Neural progenitor cell (in vitro differentiated cells): Measurements from ENCODE around the gene KRT80. TPM values are rescaled to one million over a fixed set of nuclear protein-coding genes. Genes with fewer than 3 reads are reported as not detected.
A peak's percentile ranks its signal among the peaks of the same experiment; 100 is the strongest.

ENCODE experiments used
- DNase-seq: peaks from one replicate; pipeline ENCODE4 v3.0.0-alpha.2; 2016; ENCODE audit warnings: low spot score
- H2AFZ ChIP-seq: fragments of 200-600 bp; sonication (generic); replicated peaks from 2 replicates; pipeline ENCODE4 v1.6.1; 2016; ENCODE audit warnings: antibody characterized with exemption
- H3F3A ChIP-seq: fragments of 200-600 bp; sonication (generic); 2 replicates; pipeline ENCODE4 v1.6.1; 2016; ENCODE audit warnings: antibody characterized with exemption, low read depth
- H3K27ac ChIP-seq: fragments of 200-600 bp; sonication (generic); 2 replicates; pipeline ENCODE4 v1.5.1; 2016; ENCODE audit warnings: mild to moderate bottlenecking
- H3K27me3 ChIP-seq: fragments of 200-600 bp; sonication (generic); 2 replicates; pipeline ENCODE4 v1.6.1; 2016; ENCODE audit warnings: mild to moderate bottlenecking, moderate library complexity
- H3K36me3 ChIP-seq: fragments of 200-600 bp; sonication (generic); 2 replicates; pipeline ENCODE4 v1.5.1; 2016
- H3K4me1 ChIP-seq: fragments of 200-600 bp; sonication (generic); 2 replicates; pipeline ENCODE4 v1.6.1; 2016; ENCODE audit warnings: mixed run types
- H3K4me2 ChIP-seq: fragments of 200-600 bp; sonication (generic); 2 replicates; pipeline ENCODE4 v1.6.1; 2016
- H3K4me3 ChIP-seq: fragments of 200-600 bp; sonication (generic); 2 replicates; pipeline ENCODE4 v1.5.1; 2016
- H3K79me2 ChIP-seq: fragments of 200-600 bp; sonication (generic); 2 replicates; pipeline ENCODE4 v1.6.1; 2016; ENCODE audit warnings: low read depth
- H3K9ac ChIP-seq: fragments of 200-600 bp; sonication (generic); 2 replicates; pipeline ENCODE4 v1.6.1; 2016
- H3K9me3 ChIP-seq: fragments of 200-600 bp; sonication (generic); 2 replicates; pipeline ENCODE4 v1.5.1; 2016; ENCODE audit warnings: low read depth
- H4K20me1 ChIP-seq: fragments of 200-600 bp; sonication (generic); 2 replicates; pipeline ENCODE4 v1.6.1; 2016; ENCODE audit warnings: low read depth
- H3K27ac Mint-ChIP-seq: 3 replicates; pipeline ENCODE4 v1.8.0; 2021; ENCODE audit warnings: mixed read lengths
- H3K27me3 Mint-ChIP-seq: 2 replicates; pipeline ENCODE4 v1.8.0; 2022; ENCODE audit warnings: low read depth, mild to moderate bottlenecking, inconsistent platforms, moderate library complexity, mixed read lengths; ENCODE audit not compliant: insufficient read depth
- H3K36me3 Mint-ChIP-seq: 3 replicates; pipeline ENCODE4 v1.8.0; 2021; ENCODE audit warnings: mixed read lengths
- H3K4me1 Mint-ChIP-seq: 3 replicates; pipeline ENCODE4 v1.8.0; 2021; ENCODE audit warnings: mixed read lengths
- H3K4me3 Mint-ChIP-seq: 3 replicates; pipeline ENCODE4 v1.8.0; 2021; ENCODE audit warnings: mild to moderate bottlenecking, moderate library complexity, mixed read lengths
- H3K9me3 Mint-ChIP-seq: 3 replicates; pipeline ENCODE4 v1.8.0; 2020; ENCODE audit warnings: mixed read lengths
- EZH2 ChIP-seq: fragments of 200-600 bp; sonication (generic); IDR thresholded peaks from 2 replicates; pipeline ENCODE4 v1.6.1; 2017; ENCODE audit warnings: antibody characterized with exemption, mild to moderate bottlenecking, moderate library complexity
- EZH2phosphoT487 ChIP-seq: fragments of 200-600 bp; sonication (generic); IDR thresholded peaks from 2 replicates; pipeline ENCODE4 v1.6.1; 2017; ENCODE audit warnings: antibody characterized with exemption
- total RNA-seq: library from RNA; depleted of rRNA; stranded (reverse); fragments of >200 nt; gene quantifications from 2 replicates; pipeline ENCODE4 v1.2.3, GENCODE V29; 2015; ENCODE audit warnings: low replicate concordance
- TF ChIP-seq, protein P1 (sequence below): fragments of 200-600 bp; sonication (generic); IDR thresholded peaks from 2 replicates; pipeline ENCODE4 v1.5.1; 2017; ENCODE audit warnings: antibody characterized with exemption, mild to moderate bottlenecking

Gene KRT80
- total RNA-seq, 1 donor from 2014 or later: not detected

DNA sequence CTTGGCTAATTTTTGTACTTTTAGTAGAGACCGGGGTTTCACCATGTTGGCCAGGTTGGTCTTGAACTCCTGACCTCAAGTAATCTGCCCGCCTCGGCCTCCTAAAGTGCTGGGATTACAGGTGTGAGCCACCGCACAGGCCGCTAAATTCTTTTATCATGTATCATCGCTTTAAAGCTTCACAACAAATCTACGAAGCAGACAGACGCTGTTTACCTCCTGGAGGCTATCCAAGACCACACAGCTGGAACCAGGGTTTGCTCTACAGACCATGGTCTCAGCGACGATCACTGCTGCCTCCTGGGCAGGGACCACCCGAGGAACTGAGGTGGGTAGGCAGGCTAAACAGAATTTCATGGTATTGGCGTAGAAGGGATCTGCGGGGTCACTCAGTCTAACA is 27.2 kb downstream of the KRT80 start:
- Histone ChIP-seq H3K27me3 (no peaks in the 10 kb centered on the region), H3K79me2 (no peaks in the 10 kb centered on the region), H4K20me1 (no peaks in the 10 kb centered on the region), H3K9ac (no peak overlapping the region), H2AFZ (no peak overlapping the region), H3K4me2 (no peak overlapping the region), H3K27ac (no peak overlapping the region), H3K4me3 (no peak overlapping the region), H3K36me3 (no peaks in the 10 kb centered on the region), H3K4me1 (no peaks in the 10 kb centered on the region), H3F3A (peaks cover 6% of the 10 kb centered on the region), H3K9me3 (no peaks in the 10 kb centered on the region)
- no peak for TF ChIP-seq EZH2phosphoT487
- no peak for TF ChIP-seq EZH2
- TF ChIP-seq, protein P1, sequence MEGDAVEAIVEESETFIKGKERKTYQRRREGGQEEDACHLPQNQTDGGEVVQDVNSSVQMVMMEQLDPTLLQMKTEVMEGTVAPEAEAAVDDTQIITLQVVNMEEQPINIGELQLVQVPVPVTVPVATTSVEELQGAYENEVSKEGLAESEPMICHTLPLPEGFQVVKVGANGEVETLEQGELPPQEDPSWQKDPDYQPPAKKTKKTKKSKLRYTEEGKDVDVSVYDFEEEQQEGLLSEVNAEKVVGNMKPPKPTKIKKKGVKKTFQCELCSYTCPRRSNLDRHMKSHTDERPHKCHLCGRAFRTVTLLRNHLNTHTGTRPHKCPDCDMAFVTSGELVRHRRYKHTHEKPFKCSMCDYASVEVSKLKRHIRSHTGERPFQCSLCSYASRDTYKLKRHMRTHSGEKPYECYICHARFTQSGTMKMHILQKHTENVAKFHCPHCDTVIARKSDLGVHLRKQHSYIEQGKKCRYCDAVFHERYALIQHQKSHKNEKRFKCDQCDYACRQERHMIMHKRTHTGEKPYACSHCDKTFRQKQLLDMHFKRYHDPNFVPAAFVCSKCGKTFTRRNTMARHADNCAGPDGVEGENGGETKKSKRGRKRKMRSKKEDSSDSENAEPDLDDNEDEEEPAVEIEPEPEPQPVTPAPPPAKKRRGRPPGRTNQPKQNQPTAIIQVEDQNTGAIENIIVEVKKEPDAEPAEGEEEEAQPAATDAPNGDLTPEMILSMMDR: no peak
- Mint-ChIP-seq H3K36me3 (no peaks in the 10 kb centered on the region), H3K4me1 (peaks cover 21% of the 10 kb centered on the region), H3K27ac (no peak overlapping the region), H3K4me3 (no peak overlapping the region), H3K9me3 (no peaks in the 10 kb centered on the region), H3K27me3 (peaks cover 14% of the 10 kb centered on the region)
- no peak for DNase-seq

DNA sequence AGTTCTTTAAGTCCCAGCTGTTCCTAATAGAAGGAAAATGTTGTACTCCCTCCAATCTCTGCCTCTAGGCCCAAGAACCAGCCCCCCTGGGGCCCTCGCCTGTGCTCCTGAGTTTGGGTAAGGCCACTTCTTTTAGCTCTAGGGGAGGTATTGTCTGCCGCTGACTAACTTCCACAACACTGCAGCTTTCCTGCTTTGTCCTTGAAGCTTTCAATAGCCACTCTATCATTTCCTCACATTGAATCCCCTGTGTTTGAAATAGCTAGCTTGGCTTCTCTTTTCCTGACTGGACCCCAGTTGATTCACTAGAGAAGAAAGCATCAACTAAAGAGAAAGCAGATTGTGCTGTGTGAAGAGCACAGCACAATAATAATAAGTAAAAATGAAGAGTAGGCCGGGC is 28.8 kb downstream of the KRT80 start:
- no peaks in the 10 kb centered on the region for H3K36me3 Mint-ChIP-seq
- no peak overlapping the region for H3K4me2 ChIP-seq
- H3K27ac Mint-ChIP-seq: peak overlapping the region; percentile 84
- peaks cover 18% of the 10 kb centered on the region for H3K4me1 Mint-ChIP-seq
- no peaks in the 10 kb centered on the region for H3K79me2 ChIP-seq
- H2AFZ ChIP-seq: no peak overlapping the region
- H4K20me1 ChIP-seq: no peaks in the 10 kb centered on the region
- no peaks in the 10 kb centered on the region for H3K36me3 ChIP-seq
- H3K27ac ChIP-seq: peak overlapping the region; percentile 70
- peaks cover 6% of the 10 kb centered on the region for H3F3A ChIP-seq
- H3K9me3 ChIP-seq: no peaks in the 10 kb centered on the region
- H3K4me3 Mint-ChIP-seq: no peak overlapping the region
- H3K4me3 ChIP-seq: no peak overlapping the region
- TF ChIP-seq, protein P1: no peak
- TF ChIP-seq EZH2phosphoT487 (no peak), EZH2 (no peak)
- DNase-seq: peak; percentile 34
- H3K9ac ChIP-seq: no peak overlapping the region
- H3K9me3 Mint-ChIP-seq: no peaks in the 10 kb centered on the region
- H3K27me3 Mint-ChIP-seq: peaks cover 11% of the 10 kb centered on the region
- H3K27me3 ChIP-seq: no peaks in the 10 kb centered on the region
- no peaks in the 10 kb centered on the region for H3K4me1 ChIP-seq

DNA sequence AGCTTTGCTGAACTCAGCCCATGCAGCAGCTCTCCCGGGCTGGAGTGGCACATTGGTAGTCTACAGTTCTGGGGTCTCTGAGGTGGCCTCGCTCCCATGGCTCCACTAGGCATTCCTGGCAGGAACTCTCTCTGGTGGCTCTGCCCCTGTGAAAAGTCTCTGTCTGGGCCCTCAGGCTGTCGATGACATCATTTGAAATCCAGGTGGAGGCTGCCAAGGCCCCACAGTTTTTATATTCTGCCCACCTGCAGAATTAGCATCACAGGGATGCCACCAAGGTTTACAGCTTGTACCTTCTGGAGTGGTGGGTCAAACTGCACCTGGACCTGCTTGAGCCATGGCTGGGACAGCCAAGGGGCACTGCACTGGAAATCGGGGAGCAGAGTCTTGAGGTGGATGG is 31.6 kb downstream of the KRT80 start:
- no peak overlapping the region for H3K4me3 Mint-ChIP-seq
- no peak for TF ChIP-seq EZH2phosphoT487
- TF ChIP-seq, protein P1: no peak
- TF ChIP-seq EZH2: no peak
- Histone ChIP-seq H2AFZ (no peak overlapping the region), H3K4me1 (no peaks in the 10 kb centered on the region), H4K20me1 (no peaks in the 10 kb centered on the region), H3K27me3 (no peaks in the 10 kb centered on the region), H3F3A (peaks cover 6% of the 10 kb centered on the region), H3K4me2 (no peak overlapping the region), H3K9me3 (no peaks in the 10 kb centered on the region), H3K4me3 (no peak overlapping the region), H3K36me3 (no peaks in the 10 kb centered on the region), H3K27ac (no peak overlapping the region), H3K9ac (no peak overlapping the region), H3K79me2 (no peaks in the 10 kb centered on the region)
- H3K9me3 Mint-ChIP-seq: no peaks in the 10 kb centered on the region
- H3K27me3 Mint-ChIP-seq: peaks cover 9% of the 10 kb centered on the region
- DNase-seq: no peak
- H3K36me3 Mint-ChIP-seq: no peaks in the 10 kb centered on the region
- peaks cover 18% of the 10 kb centered on the region for H3K4me1 Mint-ChIP-seq
- no peak overlapping the region for H3K27ac Mint-ChIP-seq
